HepG2 (cell line): ENCODE measurements around the gene LRRC8D. TPM values are rescaled to one million over a fixed set of nuclear protein-coding genes. Genes with fewer than 3 reads are reported as not detected.

Source experiments
- ATAC-seq: fragments of 200-7000 bp; cut with Tn5 transposase; 3 replicates; pipeline ENCODE4 v1.9.1; 2020; ENCODE audit warnings: mild to moderate bottlenecking, moderate library complexity
- BruUV-seq: library from RNA; stranded (reverse); fragments of 400-500 nt; replicated peaks from 2 replicates; lab custom pipeline; 2021; lab: Mats Ljungman, UMichigan
- CTCF ChIA-PET: fragments of 300-600 bp; formaldehyde crosslinking; extraction: SDS; loops from one replicate; lab custom pipeline; 2021; ENCODE audit warnings: low total read pairs, inconsistent platforms, low intra/inter-chr PET ratio; lab: Yijun Ruan, JAX
- POLR2A ChIA-PET: fragments of 350-600 bp; sonication (Branson Sonifier 250); formaldehyde crosslinking; loops from one replicate; lab custom pipeline; 2020; ENCODE audit warnings: antibody characterized with exemption, inconsistent platforms; lab: Yijun Ruan, JAX
- DNase-seq: peaks from one replicate; pipeline ENCODE4 v3.0.0-alpha.2; 2015; ENCODE audit warnings: low spot score
- FAIRE-seq: peaks from 3 replicates; lab custom pipeline; 2011; peaks lifted over from hg19 to GRCh38; lab: Jason Lieb, UNC
- H2AFZ ChIP-seq: one replicate; pipeline ENCODE4 v1.6.1; 2011; ENCODE audit warnings: low read length, inconsistent platforms
- H3K27ac ChIP-seq: fragments of 300-600 bp; 3 replicates; pipeline ENCODE4 v1.8.0; 2011; ENCODE audit warnings: mixed run types, mild to moderate bottlenecking, mixed read lengths, low read length, inconsistent platforms; ENCODE audit not compliant: insufficient read depth; ENCODE audit errors: extremely low read length
- H3K27me3 ChIP-seq, 2 experiments: fragments of 200-600 bp in 1 of 2; 2 replicates in 1 of 2; 3 replicates in 1 of 2; pipeline versions ENCODE4 v1.6.0 to v1.8.0; 2011; ENCODE audit warnings: low read length in 2 of 2, mild to moderate bottlenecking in 2 of 2, moderate library complexity in 2 of 2, inconsistent platforms in 1 of 2; ENCODE audit not compliant: insufficient read depth in 2 of 2, control insufficient read depth in 1 of 2
- H3K36me3 ChIP-seq, 2 experiments: fragments of 200-600 bp in 1 of 2; replicated peaks in 1 of 2; 2 replicates in 1 of 2; 3 replicates in 1 of 2; pipeline versions ENCODE4 v1.5.1 to v1.8.0; 2011; ENCODE audit warnings: low read length in 2 of 2, inconsistent platforms in 1 of 2; ENCODE audit not compliant: insufficient read depth in 2 of 2, control insufficient read depth in 1 of 2
- H3K4me1 ChIP-seq: 2 replicates; pipeline ENCODE4 v1.5.1; 2012; ENCODE audit warnings: low read length, inconsistent platforms; ENCODE audit not compliant: insufficient read depth
- H3K4me2 ChIP-seq: 2 replicates; pipeline ENCODE4 v1.6.0; 2011; ENCODE audit warnings: low read depth, low read length, inconsistent platforms
- H3K4me3 ChIP-seq, 3 experiments: fragments of 200-600 bp in 1 of 3; sonication (generic), shearing (Covaris generic) in 1 of 3; replicated peaks in 1 of 3; 2 replicates each; pipeline ENCODE4 v1.5.1; 2011 to 2016; ENCODE audit warnings: low read length in 3 of 3, inconsistent platforms in 2 of 3, low read depth in 2 of 3, mild to moderate bottlenecking in 2 of 3, control low read depth in 1 of 3, mixed read lengths in 1 of 3; ENCODE audit not compliant: insufficient read depth in 1 of 3
- H3K79me2 ChIP-seq: one replicate; pipeline ENCODE4 v1.6.1; 2011; ENCODE audit warnings: low read length, inconsistent platforms; ENCODE audit not compliant: insufficient read depth
- H3K9ac ChIP-seq: 2 replicates; pipeline ENCODE4 v1.6.0; 2011; ENCODE audit warnings: mild to moderate bottlenecking, low read depth, low read length, inconsistent platforms; ENCODE audit not compliant: insufficient read depth
- H3K9me3 ChIP-seq: 2 replicates; pipeline ENCODE4 v1.5.1; 2012; ENCODE audit warnings: mild to moderate bottlenecking, low read length
- H4K20me1 ChIP-seq: 2 replicates; pipeline ENCODE4 v1.6.0; 2011; ENCODE audit warnings: inconsistent platforms, mild to moderate bottlenecking, low read length, moderate library complexity; ENCODE audit not compliant: insufficient read depth
- DPF2 ChIP-seq: sonication (generic); formaldehyde crosslinking; IDR thresholded peaks from 2 replicates; pipeline ENCODE4 v1.4.0; 2020; ENCODE audit warnings: mild to moderate bottlenecking, low read depth, missing genetic modification reagents, borderline replicate concordance
- FOXJ3 ChIP-seq: sonication (generic); formaldehyde crosslinking; IDR thresholded peaks from 2 replicates; pipeline ENCODE4 v1.4.0; 2020; ENCODE audit warnings: missing genetic modification reagents, mild to moderate bottlenecking, borderline replicate concordance
- KAT2B ChIP-seq: fragments of 150-350 bp; IDR thresholded peaks from 2 replicates; pipeline ENCODE4 v1.6.1; 2014; ENCODE audit warnings: low read depth, low read length, borderline replicate concordance
- KDM2A ChIP-seq: sonication (generic); formaldehyde crosslinking; IDR thresholded peaks from 2 replicates; pipeline ENCODE4 v1.4.0; 2020; ENCODE audit warnings: low read depth, missing genetic modification reagents, borderline replicate concordance
- POLR2G ChIP-seq: fragments of 200-400 bp; formaldehyde crosslinking; IDR thresholded peaks from 2 replicates; pipeline ENCODE4 v1.6.1; 2018; ENCODE audit warnings: mild to moderate bottlenecking, low read depth, low read length, moderate library complexity
- ZNF20 ChIP-seq: sonication (generic); formaldehyde crosslinking; IDR thresholded peaks from 2 replicates; pipeline ENCODE4 v1.4.0; 2020; ENCODE audit warnings: mild to moderate bottlenecking, moderate library complexity, missing genetic modification reagents
- ZNF343 ChIP-seq: sonication (generic); formaldehyde crosslinking; IDR thresholded peaks from 2 replicates; pipeline ENCODE4 v1.4.0; 2020; ENCODE audit warnings: mild to moderate bottlenecking, missing genetic modification reagents
- ZSCAN21 ChIP-seq: sonication (generic); formaldehyde crosslinking; IDR thresholded peaks from 2 replicates; pipeline ENCODE4 v1.8.0; 2022; ENCODE audit warnings: mild to moderate bottlenecking, missing genetic modification reagents, moderate library complexity, borderline replicate concordance
- WGBS: methylation state at CpG from one replicate; pipeline ENCODE4 v1.1.6; 2017; ENCODE audit warnings: low lambda C conversion rate; 5-methylcytosine and 5-hydroxymethylcytosine counted together
- in situ Hi-C: cut with HindIII; loops from 2 replicates; pipeline ENCODE4 v1.10.0; 2017; ENCODE audit warnings: low pct_unique_long_range_greater_than_20kb; ENCODE audit not compliant: extremely low pct_ligation_motif_present
- intact Hi-C: fragments of 100-400 bp; cut with micrococcal nuclease; formaldehyde crosslinking; loops from one replicate; pipeline ENCODE4 v1.10.0; 2022; ENCODE audit not compliant: unreplicated experiment
- polyA plus RNA-seq, 8 experiments: library from polyadenylated mRNA; depleted of rRNA in 3 of 8; stranded (reverse) in 7 of 8; unstranded in 1 of 8; fragments of >200 nt; fragmentation: Illumina TruSeq in 4 of 8; extraction: Trizol in 4 of 8; gene quantifications; 2 replicates each; pipeline versions ENCODE4 v1.2.1 to v1.2.3, GENCODE V29; 2011 to 2016; ENCODE audit warnings: low read depth in 4 of 8, missing spikeins in 1 of 8, mixed read lengths in 1 of 8; ENCODE audit not compliant: insufficient read depth in 1 of 8
- total RNA-seq, 5 experiments: library from RNA; depleted of rRNA; stranded (reverse); fragments of >200 nt; fragmentation: Illumina TruSeq; extraction: Trizol; gene quantifications; 2 replicates each; pipeline ENCODE4 v1.2.3, GENCODE V29; 2016; ENCODE audit warnings: low read depth in 1 of 5
- TF ChIP-seq, protein P1 (sequence below): sonication (generic); formaldehyde crosslinking; IDR thresholded peaks from 2 replicates; pipeline ENCODE4 v1.4.0; 2020; ENCODE audit warnings: missing genetic modification reagents

The LRRC8D gene
- total and polyA plus RNA-seq, 2 of the 13 experiments (the other 11 are each of a cell fraction or from before 2014, with no cell fraction given), result 29.9 to 45.5 TPM

DNA sequence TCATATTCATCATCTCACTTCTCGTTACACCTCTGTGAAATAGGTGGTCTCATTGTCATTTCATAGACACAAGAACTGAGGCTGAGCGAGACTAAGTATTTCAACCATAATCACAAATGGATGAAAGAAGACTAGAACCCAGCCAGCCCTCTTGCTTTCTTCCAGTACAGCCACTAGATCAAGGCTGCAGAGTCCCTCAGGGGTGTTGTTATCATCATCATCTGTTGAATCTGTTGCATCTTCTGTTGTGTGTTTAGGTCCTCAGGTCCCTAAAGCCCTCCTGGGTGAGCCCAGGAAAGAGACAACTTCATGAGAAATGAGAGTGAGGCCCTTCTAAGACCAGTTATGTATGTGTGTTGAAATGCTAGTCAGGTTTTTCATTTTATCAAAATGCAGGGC is 87.4 kb downstream of the LRRC8D start (continued):
- TF ChIP-seq ZNF20 (CRISPR knock-in tag) (no peak), ZSCAN21 (no peak), KAT2B (no peak)

DNA sequence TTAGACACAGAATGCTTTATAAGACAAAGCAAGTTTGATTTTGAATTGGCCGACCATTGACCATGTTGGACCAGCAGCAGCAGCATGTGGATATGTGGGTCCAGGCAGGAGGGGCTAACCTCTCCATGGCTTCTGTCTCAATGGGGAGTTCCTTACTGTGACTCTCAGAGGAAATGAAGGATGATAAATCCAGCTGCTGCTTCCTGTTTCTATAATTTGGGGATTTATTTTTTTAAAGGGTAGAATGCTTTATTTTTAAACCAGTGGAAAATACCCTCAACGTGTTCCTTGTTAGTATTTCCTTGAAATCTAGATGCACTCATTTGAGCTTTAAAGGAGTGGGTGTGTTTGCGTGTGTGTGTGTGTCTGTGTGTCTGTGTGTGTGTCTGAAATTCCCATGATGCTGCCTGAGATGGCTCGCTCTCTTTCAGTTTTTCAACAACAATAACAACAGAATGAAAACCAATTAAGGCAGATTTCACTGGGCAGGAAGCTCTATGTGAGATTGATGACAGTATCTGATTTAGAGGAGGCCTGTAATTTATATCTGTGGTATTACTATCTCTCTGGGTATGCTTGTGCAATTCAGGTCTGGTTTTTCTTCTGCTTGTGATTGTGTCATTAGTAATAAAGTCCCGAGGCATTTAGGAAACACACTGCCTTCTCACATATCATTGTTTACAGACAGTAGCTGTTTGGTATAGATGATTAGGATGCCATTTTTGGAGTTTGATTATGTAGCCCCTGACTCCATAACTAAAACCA is 88.0 kb downstream of the LRRC8D start:
- no TSS peak for BruUV-seq
- TF ChIP-seq DPF2, result no peak
- TF ChIP-seq, protein P1, sequence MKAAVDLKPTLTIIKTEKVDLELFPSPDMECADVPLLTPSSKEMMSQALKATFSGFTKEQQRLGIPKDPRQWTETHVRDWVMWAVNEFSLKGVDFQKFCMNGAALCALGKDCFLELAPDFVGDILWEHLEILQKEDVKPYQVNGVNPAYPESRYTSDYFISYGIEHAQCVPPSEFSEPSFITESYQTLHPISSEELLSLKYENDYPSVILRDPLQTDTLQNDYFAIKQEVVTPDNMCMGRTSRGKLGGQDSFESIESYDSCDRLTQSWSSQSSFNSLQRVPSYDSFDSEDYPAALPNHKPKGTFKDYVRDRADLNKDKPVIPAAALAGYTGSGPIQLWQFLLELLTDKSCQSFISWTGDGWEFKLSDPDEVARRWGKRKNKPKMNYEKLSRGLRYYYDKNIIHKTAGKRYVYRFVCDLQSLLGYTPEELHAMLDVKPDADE (CRISPR knock-in tag), result no peak
- no peak for TF ChIP-seq POLR2G
- TF ChIP-seq KDM2A (CRISPR knock-in tag), result no peak
- TF ChIP-seq FOXJ3 (CRISPR knock-in tag), result no peak
- TF ChIP-seq ZNF343 (CRISPR knock-in tag), result no peak
- Histone ChIP-seq H2AFZ (no peak overlapping the region), H3K79me2 (peaks cover 47% of the 10 kb centered on the region), H3K9me3 (no peaks in the 10 kb centered on the region), H3K4me2 (no peak overlapping the region), H4K20me1 (no peaks in the 10 kb centered on the region; the same call in 1 of the 2 replicates), H3K4me1 (peaks cover 58% of the 10 kb centered on the region), H3K27me3 (no peaks in the 10 kb centered on the region), H3K27ac (no peak overlapping the region), H3K9ac (no peak overlapping the region), H3K4me3 (no peak overlapping the region), H3K36me3 (peaks cover 4 to 13% of the 10 kb centered on the region in 2 experiments; a peak in 3 of 5 replicates)
- in situ Hi-C loops (no loop called here), intact Hi-C loops (loop anchor here (5.0 to 10.0 kb wide), 3 partner anchors 37 to 87 kb away; partner anchors contain the start of gene LRRC8D)
- no peak for DNase-seq
- 95% methylated on average over 5 of the region's 5 CpGs for WGBS
- ChIA-PET POLR2A (interaction anchor here (0.7 kb wide), 1 partner anchor 11 kb away, joined by 3 read pairs; no protein-coding TSS in a partner anchor), CTCF (no interaction called here)
- ATAC-seq, result no peak
- FAIRE-seq, result no peak
